ENCODE data around the gene MTARC1. TPM values are rescaled to one million over a fixed set of nuclear protein-coding genes. Genes with fewer than 3 reads are reported as not detected.

MTARC1 gene
- total and polyA plus RNA-seq, 9 of the 15 experiments (the other 6 are each of a cell fraction or from before 2014, with no cell fraction given): 0.07 to 0.14 (median 0.11) TPM; not detected in 6

DNA sequence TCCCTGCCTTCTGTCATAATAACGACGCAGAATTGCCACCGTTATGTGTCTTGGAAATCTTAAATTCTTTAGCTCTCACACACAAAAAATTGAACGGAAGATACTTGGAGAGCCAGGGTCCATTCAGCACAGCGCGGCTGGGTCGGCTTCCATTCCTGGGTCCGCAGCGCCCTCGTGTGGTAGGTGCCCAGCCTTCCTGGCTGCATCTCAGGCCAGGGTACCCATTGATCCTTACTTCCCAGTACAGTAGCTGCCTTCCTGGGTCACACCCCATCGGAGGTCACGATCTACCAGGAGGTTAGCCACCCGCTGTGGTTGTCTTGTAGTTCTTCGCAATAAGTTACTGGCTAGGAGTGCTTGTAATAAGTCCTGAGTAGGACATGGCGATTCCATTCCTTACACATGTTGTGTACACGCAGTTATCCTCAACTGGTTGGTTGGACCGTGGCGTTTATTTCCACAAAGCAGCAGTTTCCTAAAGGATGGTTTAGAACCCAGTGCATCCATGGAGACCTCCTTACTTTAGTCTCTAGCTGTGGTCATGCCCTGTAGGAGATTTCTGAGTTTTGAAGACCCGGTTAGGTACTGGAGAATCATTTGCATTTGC lies 9.9 kb upstream of the MTARC1 start (continued):
- TF ChIP-seq, protein P1, sequence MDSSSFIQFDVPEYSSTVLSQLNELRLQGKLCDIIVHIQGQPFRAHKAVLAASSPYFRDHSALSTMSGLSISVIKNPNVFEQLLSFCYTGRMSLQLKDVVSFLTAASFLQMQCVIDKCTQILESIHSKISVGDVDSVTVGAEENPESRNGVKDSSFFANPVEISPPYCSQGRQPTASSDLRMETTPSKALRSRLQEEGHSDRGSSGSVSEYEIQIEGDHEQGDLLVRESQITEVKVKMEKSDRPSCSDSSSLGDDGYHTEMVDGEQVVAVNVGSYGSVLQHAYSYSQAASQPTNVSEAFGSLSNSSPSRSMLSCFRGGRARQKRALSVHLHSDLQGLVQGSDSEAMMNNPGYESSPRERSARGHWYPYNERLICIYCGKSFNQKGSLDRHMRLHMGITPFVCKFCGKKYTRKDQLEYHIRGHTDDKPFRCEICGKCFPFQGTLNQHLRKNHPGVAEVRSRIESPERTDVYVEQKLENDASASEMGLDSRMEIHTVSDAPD (CRISPR knock-in tag; IDR thresholded peaks at IDR 0.05): no peak
- TF ChIP-seq, protein P2, sequence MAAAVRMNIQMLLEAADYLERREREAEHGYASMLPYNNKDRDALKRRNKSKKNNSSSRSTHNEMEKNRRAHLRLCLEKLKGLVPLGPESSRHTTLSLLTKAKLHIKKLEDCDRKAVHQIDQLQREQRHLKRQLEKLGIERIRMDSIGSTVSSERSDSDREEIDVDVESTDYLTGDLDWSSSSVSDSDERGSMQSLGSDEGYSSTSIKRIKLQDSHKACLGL (CRISPR knock-in tag; IDR thresholded peaks at IDR 0.05; ENCODE audit: borderline replicate concordance, poor library complexity, severe bottlenecking): no peak
- TF ChIP-seq BRF1 (IDR thresholded peaks at IDR 0.05; ENCODE audit: borderline replicate concordance, extremely low read depth, insufficient read length) (no peak), SOX6 (IDR thresholded peaks at IDR 0.05) (0 out of 2 replicates have a peak, but pooled peaks have one; percentile 39), TAF1 (IDR thresholded peaks at IDR 0.05; ENCODE audit: control insufficient read depth, extremely low read depth, insufficient read depth, low read length, severe bottlenecking) (no peak), NR3C1 (CRISPR knock-in tag; IDR thresholded peaks at IDR 0.05) (no peak), NCOA4 (IDR thresholded peaks at IDR 0.05; ENCODE audit: partially characterized antibody) (no peak), SMARCA5 (IDR thresholded peaks at IDR 0.05) (no peak), JUN (IDR thresholded peaks at IDR 0.05; ENCODE audit: borderline replicate concordance, low read depth, low read length) (no peak), JUN (CRISPR knock-in tag; IDR thresholded peaks at IDR 0.05; ENCODE audit: borderline replicate concordance) (no peak), SRSF1 (IDR thresholded peaks at IDR 0.05; ENCODE audit: low read depth, low read length) (no peak), TFAM (CRISPR knock-in tag; conservative IDR thresholded peaks at IDR 0.05) (no peak), PURB (CRISPR knock-in tag; IDR thresholded peaks at IDR 0.05; ENCODE audit: low read depth) (no peak), ZBTB7A (IDR thresholded peaks at IDR 0.05; ENCODE audit: borderline replicate concordance, control insufficient read depth, low read depth, low read length) (no peak), PHF21A (IDR thresholded peaks at IDR 0.05; ENCODE audit: borderline replicate concordance, low read depth) (no peak), EZH2 (IDR thresholded peaks at IDR 0.05; ENCODE audit: borderline replicate concordance, low read depth, low read length) (no peak), MECOM (CRISPR knock-in tag; IDR thresholded peaks at IDR 0.05) (no peak), EWSR1 (IDR thresholded peaks at IDR 0.05; ENCODE audit: borderline replicate concordance, low read depth, partially characterized antibody) (no peak), PREB (CRISPR knock-in tag; IDR thresholded peaks at IDR 0.05) (no peak), CHCHD3 (CRISPR knock-in tag; IDR thresholded peaks at IDR 0.05) (no peak), CTBP1 (IDR thresholded peaks at IDR 0.05; ENCODE audit: borderline replicate concordance) (0 out of 2 replicates have a peak, but pooled peaks have one; percentile 30)
- TF ChIP-seq, protein P3, sequence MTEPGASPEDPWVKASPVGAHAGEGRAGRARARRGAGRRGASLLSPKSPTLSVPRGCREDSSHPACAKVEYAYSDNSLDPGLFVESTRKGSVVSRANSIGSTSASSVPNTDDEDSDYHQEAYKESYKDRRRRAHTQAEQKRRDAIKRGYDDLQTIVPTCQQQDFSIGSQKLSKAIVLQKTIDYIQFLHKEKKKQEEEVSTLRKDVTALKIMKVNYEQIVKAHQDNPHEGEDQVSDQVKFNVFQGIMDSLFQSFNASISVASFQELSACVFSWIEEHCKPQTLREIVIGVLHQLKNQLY (CRISPR knock-in tag; conservative IDR thresholded peaks at IDR 0.05): no peak
- TF ChIP-seq, protein P4, sequence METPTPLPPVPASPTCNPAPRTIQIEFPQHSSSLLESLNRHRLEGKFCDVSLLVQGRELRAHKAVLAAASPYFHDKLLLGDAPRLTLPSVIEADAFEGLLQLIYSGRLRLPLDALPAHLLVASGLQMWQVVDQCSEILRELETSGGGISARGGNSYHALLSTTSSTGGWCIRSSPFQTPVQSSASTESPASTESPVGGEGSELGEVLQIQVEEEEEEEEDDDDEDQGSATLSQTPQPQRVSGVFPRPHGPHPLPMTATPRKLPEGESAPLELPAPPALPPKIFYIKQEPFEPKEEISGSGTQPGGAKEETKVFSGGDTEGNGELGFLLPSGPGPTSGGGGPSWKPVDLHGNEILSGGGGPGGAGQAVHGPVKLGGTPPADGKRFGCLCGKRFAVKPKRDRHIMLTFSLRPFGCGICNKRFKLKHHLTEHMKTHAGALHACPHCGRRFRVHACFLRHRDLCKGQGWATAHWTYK (CRISPR knock-in tag; IDR thresholded peaks at IDR 0.05): no peak
